Fibroblast of the aortic adventitia (primary cell): Measurements from ENCODE around the gene SNAPC4. TPM values are rescaled to one million over a fixed set of nuclear protein-coding genes. Genes with fewer than 3 reads are reported as not detected.
A peak's percentile ranks its signal among the peaks of the same experiment; 100 is the strongest.
"Not testable (repeated sequence)": the region's sequence is repeated elsewhere in the genome, so short reads cannot be mapped to it uniquely, and the experiment has no call there.

ENCODE experiments used
- DNase-seq: peaks from one replicate; pipeline ENCODE4 v3.0.0-alpha.2; 2010; ENCODE audit warnings: low read depth
- H3K4me3 ChIP-seq: 2 replicates; pipeline ENCODE4 v1.5.1; 2011; ENCODE audit warnings: low read depth, mild to moderate bottlenecking, control low read depth, low read length, moderate library complexity
- CTCF ChIP-seq: IDR thresholded peaks from 2 replicates; pipeline ENCODE4 v1.5.1; 2011; ENCODE audit warnings: mild to moderate bottlenecking, low read length, control low read depth, inconsistent platforms; ENCODE audit not compliant: insufficient read depth
- total RNA-seq: library from RNA; depleted of rRNA; stranded (reverse); fragments of >200 nt; gene quantifications from 2 replicates; pipeline ENCODE4 v1.2.3, GENCODE V29; 2012; ENCODE audit warnings: low replicate concordance

SNAPC4 gene
- total RNA-seq, 1 donor, result 12.1 TPM

GRCh38 chr9:136354592-136355085 is 45.3 kb downstream of the SNAPC4 start:
- peak; percentile 65 for DNase-seq
- H3K4me3 ChIP-seq, result no peak overlapping the region
- TF ChIP-seq CTCF, result no peak

GRCh38 chr9:136353757-136354488 is 46.0 kb downstream of the SNAPC4 start:
- no peak for TF ChIP-seq CTCF
- no peak for DNase-seq
- H3K4me3 ChIP-seq, result no peak overlapping the region

GRCh38 chr9:136353088-136353487 is 46.9 kb downstream of the SNAPC4 start:
- DNase-seq, result no peak
- H3K4me3 ChIP-seq, result no peak overlapping the region
- TF ChIP-seq CTCF, result no peak

GRCh38 chr9:136352682-136353081 is 47.3 kb downstream of the SNAPC4 start:
- no peak overlapping the region for H3K4me3 ChIP-seq
- no peak for DNase-seq
- no peak for TF ChIP-seq CTCF

GRCh38 chr9:136351868-136352267 is 48.1 kb downstream of the SNAPC4 start:
- DNase-seq, H3K4me3 ChIP-seq: not testable (repeated sequence)

- no peak for TF ChIP-seq CTCF
- no peak overlapping the region for H3K4me3 ChIP-seq
- DNase-seq, result no peak
These were observed 48.6 kb downstream of the SNAPC4 start for GRCh38 chr9:136351252-136351800.

Other genes starting within 250 kb of the SNAPC4 start
- gene LHX3, start 195.0 kb downstream of the SNAPC4 start, total RNA-seq, result not detected in 2 replicates
- gene QSOX2, start 154.4 kb downstream of the SNAPC4 start, total RNA-seq, result 7.1 and 9.2 TPM in 2 replicates
- under 0.01 TPM in 1 of 2 replicates, not detected in the other for gene CCDC187, start 96.1 kb downstream of the SNAPC4 start, total RNA-seq
- gene GPSM1, start 72.6 kb downstream of the SNAPC4 start, total RNA-seq, result 25.9 and 48.5 TPM in 2 replicates
- gene DNLZ, start 36.4 kb downstream of the SNAPC4 start, total RNA-seq, result 5.2 and 6.1 TPM in 2 replicates
- 1.1 and 1.4 TPM in 2 replicates for gene CARD9, start 26.5 kb downstream of the SNAPC4 start, total RNA-seq
- gene ENTR1, start 10.4 kb upstream of the SNAPC4 start, total RNA-seq, result 20.5 and 36.3 TPM in 2 replicates
- 36.7 and 48.4 TPM in 2 replicates for gene PMPCA, start 10.5 kb upstream of the SNAPC4 start, total RNA-seq
- gene INPP5E, start 39.7 kb upstream of the SNAPC4 start, total RNA-seq, result 11.9 and 12.5 TPM in 2 replicates
- 23.8 and 39.4 TPM in 2 replicates for gene SEC16A, start 82.9 kb upstream of the SNAPC4 start, total RNA-seq
- 8.8 and 8.9 TPM in 2 replicates for gene NOTCH1, start 145.9 kb upstream of the SNAPC4 start, total RNA-seq